ENCODE results near the gene RALY. TPM values are rescaled to one million over a fixed set of nuclear protein-coding genes. Genes with fewer than 3 reads are reported as not detected.

RALY gene
- total RNA-seq (2012; rRNA removed) = 45.8 and 46.2 TPM in 2 replicates
- polyA plus RNA-seq (2012; rRNA removed) = 115 and 123 TPM in 2 replicates
- polyA plus RNA-seq (2012; cell fraction: cytosol; rRNA removed) = 145 and 250 TPM in 2 replicates
- polyA plus RNA-seq (2012; cell fraction: nucleus; rRNA removed; ENCODE audit: low replicate concordance) = 72.9 and 111 TPM in 2 replicates
- percentile 96 among the genes with signal in this experiment for Bru-seq, nascent RNA
- BruChase-seq, experiment 1, labeled RNA remaining after a 6-hour chase = percentile 88 among the genes with signal in this experiment
- percentile 82 among the genes with signal in this experiment for BruChase-seq, experiment 2, labeled RNA remaining after a 2-hour chase
- long read RNA-seq, full-length matches to known transcripts = 172 of 232 reads
- long read RNA-seq, partial matches to known transcripts = 20 of 232 reads
- long read RNA-seq, other reads (novel, unspliced or antisense) = 40 of 232 reads

- H2AK5ac ChIP-seq (ENCODE audit: low read depth, low read length) = peak within 1 kb of the TSS; percentile 94
- H3K56ac ChIP-seq (ENCODE audit: extremely low read depth, insufficient read depth, low read length) = peak within 1 kb of the TSS; percentile 94
- H2BK5ac ChIP-seq (ENCODE audit: low read depth, low read length, poor library complexity, severe bottlenecking) = peak within 1 kb of the TSS; percentile 92
- H4K8ac ChIP-seq (ENCODE audit: low read depth in 2 of 2, low read length in 2 of 2) = peak within 1 kb of the TSS; percentile 90 to 96
- WGBS, 2 experiments (ENCODE audit: extremely low coverage in 2 of 2, insufficient read length in 1 of 2) = 0% methylated on average over 2 of the region's 72 CpGs; no CpG with 5 or more reads in 1 of the 2 experiments
- H2BK20ac ChIP-seq (ENCODE audit: low read depth, low read length) = peak within 1 kb of the TSS; percentile 90; the same call in 1 of the 2 replicates
- H4K91ac ChIP-seq (ENCODE audit: insufficient read depth, low read depth, low read length) = peak within 1 kb of the TSS; percentile 88
- H3K4me3 ChIP-seq (ENCODE audit: insufficient read depth, low read depth, low read length) = peak within 1 kb of the TSS; percentile 88
- H2AFZ ChIP-seq (replicated peaks; ENCODE audit: low read length, poor library complexity) = peak within 1 kb of the TSS; percentile 98
- peak within 1 kb of the TSS; percentile 82 for H4K5ac ChIP-seq (ENCODE audit: low read depth, low read length)
- ChIA-PET CTCF (interaction anchor here (0.9 to 1.5 kb wide), 3 partner anchors 76 to 131 kb away, joined by 3 to 6 read pairs (median 6); no protein-coding TSS in a partner anchor), POLR2A (ENCODE audit: unreplicated experiment) (interaction anchor here (0.7 kb wide), 1 partner anchor 167 kb away, joined by 6 read pairs; no protein-coding TSS in a partner anchor)
- H2BK15ac ChIP-seq (ENCODE audit: low read depth, low read length) = peak within 1 kb of the TSS; percentile 79; the same call in 1 of the 3 replicates
- peak within 1 kb of the TSS; percentile 76 for H3K18ac ChIP-seq (ENCODE audit: low read depth, low read length)
- no TSS peak for BruUV-seq (replicated peaks)
- no peaks in the 10 kb centered on the region for H3K9me3 ChIP-seq (ENCODE audit: control insufficient read depth, insufficient read depth, low read length)
- H3K14ac ChIP-seq (replicated peaks; ENCODE audit: low read depth, low read length) = peak within 1 kb of the TSS; percentile 98
- H3K4ac ChIP-seq (ENCODE audit: low read depth, low read length) = peak within 1 kb of the TSS; percentile 93
- peaks cover 13% of the 10 kb centered on the region for H3K4me1 ChIP-seq (ENCODE audit: control insufficient read depth, insufficient read depth, low read length)
- no peaks in the 10 kb centered on the region for H3K36me3 ChIP-seq (ENCODE audit: control insufficient read depth, insufficient read depth, low read length)
- dilution Hi-C loops (cut with HindIII; ENCODE audit: low sequenced_read_pairs, unreplicated experiment) (no loop called here), in situ Hi-C loops (cut with MboI; ENCODE audit: low sequenced_read_pairs) (no loop called here), intact Hi-C loops (cut with micrococcal nuclease) (loop anchor here (1.0 to 2.0 kb wide), 3 partner anchors 76 to 131 kb away; no protein-coding TSS in a partner anchor)
- peak within 1 kb of the TSS; percentile 98 for H2BK120ac ChIP-seq (ENCODE audit: low read depth, low read length)
- H3K23ac ChIP-seq (ENCODE audit: low read depth, low read length) = peak within 1 kb of the TSS; percentile 98
- TF ChIP-seq MAZ (IDR thresholded peaks at IDR 0.05; ENCODE audit: borderline replicate concordance, low read depth, low read length) (peak; percentile 66; the same call in 1 of the 2 replicates), SMC3 (IDR thresholded peaks at IDR 0.05; ENCODE audit: low read depth, low read length) (no peak), RCOR1 (IDR thresholded peaks at IDR 0.05; ENCODE audit: insufficient replicate concordance, low read length) (peak; percentile 10), USF2 (IDR thresholded peaks at IDR 0.05; ENCODE audit: low read depth, low read length) (no peak), CHD1 (IDR thresholded peaks at IDR 0.05; ENCODE audit: low read depth, low read length) (peak; percentile 98; the same call in 1 of the 2 replicates), MXI1 (IDR thresholded peaks at IDR 0.05; ENCODE audit: borderline replicate concordance, low read depth, low read length) (peak; percentile 66; the same call in 1 of the 2 replicates), BHLHE40 (IDR thresholded peaks at IDR 0.05; ENCODE audit: low read depth, low read length) (peak; percentile 96), POLR2A (IDR thresholded peaks at IDR 0.05; ENCODE audit: low read depth, low read length) (peak; percentile 97)
- peak; percentile 84 for ATAC-seq (ENCODE audit: low read depth)
- DNase-seq = peak; percentile 39
- peaks cover 18 to 59% of the 10 kb centered on the region in 2 experiments; a peak in 3 of 4 replicates for H3K79me1 ChIP-seq (ENCODE audit: low read depth in 1 of 2, low read length in 2 of 2)
- peaks cover 12% of the 10 kb centered on the region for H3K9me1 ChIP-seq (ENCODE audit: insufficient read depth, low read length)
- H3K27ac ChIP-seq (ENCODE audit: insufficient read depth, low read length) = peak within 1 kb of the TSS; percentile 95
- H4K20me1 ChIP-seq (ENCODE audit: insufficient read depth, low read length) = peaks cover 48% of the 10 kb centered on the region
- H3K27me3 ChIP-seq (ENCODE audit: control insufficient read depth, insufficient read depth, low read length) = no peaks in the 10 kb centered on the region
- peak within 1 kb of the TSS; percentile 99 for H3K4me2 ChIP-seq (ENCODE audit: low read depth, low read length)
- peak within 1 kb of the TSS; percentile 97 for H3K9ac ChIP-seq (ENCODE audit: low read depth, low read length)
- H2AK9ac ChIP-seq (replicated peaks; ENCODE audit: low read depth, low read length, poor library complexity) = peak within 1 kb of the TSS; percentile 97
Observed at GRCh38 chr20:33993576-33994221, at the start of gene RALY. Gene RALY (plus strand): TSS chr20:33993911. CDS start chr20:34072075, 78,164 bp downstream.

Data from IMR-90 (cell line).